Fibroblast of lung (primary cell): Measurements from ENCODE around the gene STXBP4. TPM values are rescaled to one million over a fixed set of nuclear protein-coding genes. Genes with fewer than 3 reads are reported as not detected.
A peak's percentile ranks its signal among the peaks of the same experiment; 100 is the strongest.

Experiments used
- DNase-seq, 2 donors: peaks; one replicate each; pipeline versions ENCODE4 v3.0.0 to v3.0.0-alpha.2; 2010; ENCODE audit warnings: low read depth in 2 of 2
- H2AFZ ChIP-seq: 2 replicates; pipeline ENCODE4 v1.5.1; 2012; ENCODE audit warnings: low read length, control low read depth, inconsistent platforms
- H3K27ac ChIP-seq: 2 replicates; pipeline ENCODE4 v1.5.1; 2011; ENCODE audit warnings: low read length, control low read depth; ENCODE audit not compliant: insufficient read depth
- H3K27me3 ChIP-seq: 2 replicates; pipeline ENCODE4 v1.5.1; 2011; ENCODE audit warnings: mild to moderate bottlenecking, low read length; ENCODE audit not compliant: control insufficient read depth, insufficient read depth
- H3K36me3 ChIP-seq: 2 replicates; pipeline ENCODE4 v1.5.1; 2011; ENCODE audit warnings: low read length; ENCODE audit not compliant: control insufficient read depth, insufficient read depth
- H3K4me1 ChIP-seq: 2 replicates; pipeline ENCODE4 v1.5.1; 2011; ENCODE audit warnings: low read length; ENCODE audit not compliant: control insufficient read depth, insufficient read depth; ENCODE audit errors: extremely low read depth
- H3K4me2 ChIP-seq: 2 replicates; pipeline ENCODE4 v1.5.1; 2011; ENCODE audit warnings: low read length, control low read depth; ENCODE audit not compliant: insufficient read depth; ENCODE audit errors: extremely low read depth
- H3K4me3 ChIP-seq, 4 experiments: fragments of 200-600 bp in 1 of 4; sonication (generic) in 1 of 4; replicated peaks in 1 of 4; 2 replicates each; pipeline ENCODE4 v1.5.1; 2011 to 2016; ENCODE audit warnings: low read length in 4 of 4, low read depth in 3 of 4, mild to moderate bottlenecking in 3 of 4, control low read depth in 2 of 4, inconsistent platforms in 1 of 4, mixed read lengths in 1 of 4; ENCODE audit not compliant: insufficient read depth in 1 of 4; ENCODE audit errors: control extremely low read depth in 1 of 4
- H3K79me2 ChIP-seq: 2 replicates; pipeline ENCODE4 v1.5.1; 2012; ENCODE audit warnings: mild to moderate bottlenecking, low read length, inconsistent platforms; ENCODE audit not compliant: control insufficient read depth, insufficient read depth
- H3K9ac ChIP-seq: 2 replicates; pipeline ENCODE4 v1.5.1; 2011; ENCODE audit warnings: mild to moderate bottlenecking, low read length, control low read depth; ENCODE audit not compliant: insufficient read depth
- H3K9me3 ChIP-seq: 2 replicates; pipeline ENCODE4 v1.5.1; 2012; ENCODE audit warnings: low read depth, low read length; ENCODE audit not compliant: control insufficient read depth, insufficient read depth
- H4K20me1 ChIP-seq: 2 replicates; pipeline ENCODE4 v1.5.1; 2011; ENCODE audit warnings: low read length; ENCODE audit not compliant: control insufficient read depth, insufficient read depth; ENCODE audit errors: extremely low read depth
- EZH2 ChIP-seq: IDR thresholded peaks from 2 replicates; pipeline ENCODE4 v1.5.1; 2012; ENCODE audit warnings: low read length, control low read depth, mild to moderate bottlenecking; ENCODE audit errors: missing control alignments
- polyA plus RNA-seq, 2 donors: library from polyadenylated mRNA; depleted of rRNA in 1 of 2; stranded (reverse) in 1 of 2; unstranded in 1 of 2; fragments of >200 nt; gene quantifications; 2 replicates each; pipeline ENCODE4 v1.2.1, GENCODE V29; 2011 to 2012; ENCODE audit warnings: missing spikeins in 1 of 2
- total RNA-seq: library from RNA; depleted of rRNA; stranded (reverse); fragments of >200 nt; gene quantifications from 2 replicates; pipeline ENCODE4 v1.2.1, GENCODE V29; 2014
- TF ChIP-seq, protein P1 (sequence below), 2 donors: IDR thresholded peaks in 1 of 2; conservative IDR thresholded peaks in 1 of 2; 1 replicate in 1 of 2; 2 replicates in 1 of 2; pipeline ENCODE4 v1.5.1; 2011 to 2012; ENCODE audit warnings: low read length in 2 of 2, control low read depth in 1 of 2, inconsistent platforms in 1 of 2, low read depth in 1 of 2, mild to moderate bottlenecking in 1 of 2

Gene STXBP4
- total and polyA plus RNA-seq, 2 donors (not counting 1 experiment from before 2014, with no cell fraction given) = 5.6 to 9.8 TPM

DNA sequence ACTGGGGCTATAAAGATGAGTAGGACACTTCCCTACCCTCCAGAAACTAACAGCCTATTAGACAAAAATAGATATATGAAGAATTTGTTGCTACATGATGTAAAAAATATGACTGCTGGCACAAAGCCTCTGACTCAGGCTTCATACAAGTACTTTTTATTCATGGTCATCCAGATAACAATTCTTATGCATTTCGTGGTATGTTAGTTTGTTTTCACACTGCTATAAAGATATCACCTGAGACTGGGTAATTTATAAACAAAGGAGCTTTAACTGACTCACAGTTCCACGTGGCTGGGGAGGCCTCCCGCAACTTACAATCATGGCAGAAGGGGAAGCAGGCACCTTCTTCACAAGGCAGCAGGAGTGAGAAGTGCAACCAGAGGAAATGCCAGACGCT is 183.7 kb downstream of the STXBP4 start:
- Histone ChIP-seq H3K27me3 (no peaks in the 10 kb centered on the region), H3K27ac (no peak overlapping the region), H4K20me1 (no peaks in the 10 kb centered on the region), H3K9me3 (no peaks in the 10 kb centered on the region), H3K4me1 (no peaks in the 10 kb centered on the region), H3K9ac (no peak overlapping the region), H3K79me2 (no peaks in the 10 kb centered on the region), H3K36me3 (no peaks in the 10 kb centered on the region), H3K4me3 (no peak overlapping the region), H2AFZ (no peak overlapping the region), H3K4me2 (no peak overlapping the region)
- DNase-seq = peak; percentile 20 to 53
- no peak for TF ChIP-seq EZH2
- TF ChIP-seq, protein P1, sequence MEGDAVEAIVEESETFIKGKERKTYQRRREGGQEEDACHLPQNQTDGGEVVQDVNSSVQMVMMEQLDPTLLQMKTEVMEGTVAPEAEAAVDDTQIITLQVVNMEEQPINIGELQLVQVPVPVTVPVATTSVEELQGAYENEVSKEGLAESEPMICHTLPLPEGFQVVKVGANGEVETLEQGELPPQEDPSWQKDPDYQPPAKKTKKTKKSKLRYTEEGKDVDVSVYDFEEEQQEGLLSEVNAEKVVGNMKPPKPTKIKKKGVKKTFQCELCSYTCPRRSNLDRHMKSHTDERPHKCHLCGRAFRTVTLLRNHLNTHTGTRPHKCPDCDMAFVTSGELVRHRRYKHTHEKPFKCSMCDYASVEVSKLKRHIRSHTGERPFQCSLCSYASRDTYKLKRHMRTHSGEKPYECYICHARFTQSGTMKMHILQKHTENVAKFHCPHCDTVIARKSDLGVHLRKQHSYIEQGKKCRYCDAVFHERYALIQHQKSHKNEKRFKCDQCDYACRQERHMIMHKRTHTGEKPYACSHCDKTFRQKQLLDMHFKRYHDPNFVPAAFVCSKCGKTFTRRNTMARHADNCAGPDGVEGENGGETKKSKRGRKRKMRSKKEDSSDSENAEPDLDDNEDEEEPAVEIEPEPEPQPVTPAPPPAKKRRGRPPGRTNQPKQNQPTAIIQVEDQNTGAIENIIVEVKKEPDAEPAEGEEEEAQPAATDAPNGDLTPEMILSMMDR (conservative IDR thresholded peaks at IDR 0.05 in 1 of 2, IDR thresholded peaks at IDR 0.05 in 1 of 2; ENCODE audit: low read depth in 1 of 2, low read length in 2 of 2) = no peak

DNA sequence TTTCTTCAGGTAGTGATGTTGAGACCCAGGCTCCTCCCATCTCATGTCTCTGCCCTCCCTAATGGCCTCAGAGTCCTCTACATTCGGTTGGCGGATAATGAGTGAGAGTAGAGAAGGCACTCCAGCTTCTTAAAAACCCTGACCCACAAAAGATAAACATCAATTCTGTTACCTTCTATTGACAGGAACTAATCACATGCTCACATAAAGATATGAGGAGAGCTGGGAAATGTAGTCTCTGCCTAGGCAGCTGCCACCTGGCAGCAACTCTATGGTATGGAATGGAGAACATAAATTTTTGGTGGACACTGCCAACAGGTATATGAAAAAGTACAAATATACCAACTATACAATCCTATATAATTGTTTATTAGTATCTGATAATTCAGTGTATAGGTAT is 185.5 kb downstream of the STXBP4 start:
- Histone ChIP-seq H3K4me1 (no peaks in the 10 kb centered on the region), H3K27me3 (no peaks in the 10 kb centered on the region), H3K9me3 (no peaks in the 10 kb centered on the region), H3K79me2 (no peaks in the 10 kb centered on the region), H3K4me3 (no peak overlapping the region), H3K27ac (no peak overlapping the region), H3K36me3 (no peaks in the 10 kb centered on the region), H3K9ac (no peak overlapping the region), H2AFZ (no peak overlapping the region), H4K20me1 (no peaks in the 10 kb centered on the region), H3K4me2 (no peak overlapping the region)
- TF ChIP-seq, protein P1 (conservative IDR thresholded peaks at IDR 0.05 in 1 of 2, IDR thresholded peaks at IDR 0.05 in 1 of 2; ENCODE audit: low read depth in 1 of 2, low read length in 2 of 2) = no peak
- no peak for TF ChIP-seq EZH2
- no peak for DNase-seq

DNA sequence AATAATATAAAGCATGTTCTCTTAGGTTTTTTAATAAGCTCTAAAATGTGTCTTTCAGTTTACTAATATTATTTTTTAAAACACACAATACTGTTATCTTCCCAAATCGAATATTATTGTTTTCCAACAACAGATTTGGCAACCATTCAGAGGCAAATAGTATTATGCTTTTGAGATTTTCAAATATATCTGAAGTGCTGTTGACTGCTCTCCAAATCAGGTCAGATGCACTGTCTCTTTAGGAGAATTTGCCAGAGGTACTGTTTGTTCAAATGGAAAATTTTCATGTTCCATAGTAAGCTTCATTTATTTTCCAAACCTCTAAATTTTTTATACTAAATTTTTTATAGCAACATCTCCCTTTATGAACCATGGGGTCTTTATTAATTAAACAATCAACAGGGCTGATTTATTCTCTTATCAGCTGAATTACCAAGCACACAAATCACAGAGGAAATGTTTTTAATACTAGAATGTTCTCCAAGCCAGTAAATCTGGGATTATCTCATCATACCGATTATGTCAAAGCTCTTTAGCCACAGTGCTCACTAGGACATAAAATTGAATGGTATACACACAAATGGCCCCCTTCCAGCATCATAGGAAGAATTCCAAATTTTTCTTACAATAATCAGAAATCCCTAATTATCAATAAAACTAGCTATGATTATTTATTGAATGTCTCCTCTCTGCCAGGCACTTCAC is 187.4 kb downstream of the STXBP4 start:
- no peaks in the 10 kb centered on the region for H4K20me1 ChIP-seq
- H2AFZ ChIP-seq = no peak overlapping the region
- H3K4me2 ChIP-seq = no peak overlapping the region
- H3K4me1 ChIP-seq = no peaks in the 10 kb centered on the region
- no peak overlapping the region for H3K9ac ChIP-seq
- H3K79me2 ChIP-seq = no peaks in the 10 kb centered on the region
- H3K9me3 ChIP-seq = no peaks in the 10 kb centered on the region
- DNase-seq = no peak
- H3K4me3 ChIP-seq = no peak overlapping the region
- no peaks in the 10 kb centered on the region for H3K27me3 ChIP-seq
- TF ChIP-seq, protein P1 (conservative IDR thresholded peaks at IDR 0.05 in 1 of 2, IDR thresholded peaks at IDR 0.05 in 1 of 2; ENCODE audit: low read depth in 1 of 2, low read length in 2 of 2) = no peak
- TF ChIP-seq EZH2 = no peak
- no peaks in the 10 kb centered on the region for H3K36me3 ChIP-seq
- no peak overlapping the region for H3K27ac ChIP-seq
